ENCODE measurements around the gene TMEM132E.

DNA sequence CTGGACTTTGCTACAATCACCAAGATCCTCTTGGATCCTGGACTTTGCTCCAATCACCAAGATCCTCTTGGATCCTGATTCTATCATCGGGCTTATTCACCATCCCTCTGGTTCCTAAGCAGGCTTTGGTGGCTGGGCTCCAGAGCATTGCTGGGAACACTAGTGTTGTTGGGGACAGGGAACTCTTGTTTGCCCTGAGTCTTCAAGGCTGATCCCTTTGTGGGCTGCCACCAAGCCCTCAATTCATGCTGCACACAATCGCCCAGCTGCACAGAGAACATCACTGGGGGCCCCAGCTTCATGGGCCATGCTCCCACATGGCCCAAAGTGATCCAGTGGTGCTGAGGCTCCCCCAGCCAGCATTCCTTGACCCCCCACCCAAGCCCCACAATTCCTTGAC lies 88.3 kb downstream of the TMEM132E start:
- TF ChIP-seq, protein P1, sequence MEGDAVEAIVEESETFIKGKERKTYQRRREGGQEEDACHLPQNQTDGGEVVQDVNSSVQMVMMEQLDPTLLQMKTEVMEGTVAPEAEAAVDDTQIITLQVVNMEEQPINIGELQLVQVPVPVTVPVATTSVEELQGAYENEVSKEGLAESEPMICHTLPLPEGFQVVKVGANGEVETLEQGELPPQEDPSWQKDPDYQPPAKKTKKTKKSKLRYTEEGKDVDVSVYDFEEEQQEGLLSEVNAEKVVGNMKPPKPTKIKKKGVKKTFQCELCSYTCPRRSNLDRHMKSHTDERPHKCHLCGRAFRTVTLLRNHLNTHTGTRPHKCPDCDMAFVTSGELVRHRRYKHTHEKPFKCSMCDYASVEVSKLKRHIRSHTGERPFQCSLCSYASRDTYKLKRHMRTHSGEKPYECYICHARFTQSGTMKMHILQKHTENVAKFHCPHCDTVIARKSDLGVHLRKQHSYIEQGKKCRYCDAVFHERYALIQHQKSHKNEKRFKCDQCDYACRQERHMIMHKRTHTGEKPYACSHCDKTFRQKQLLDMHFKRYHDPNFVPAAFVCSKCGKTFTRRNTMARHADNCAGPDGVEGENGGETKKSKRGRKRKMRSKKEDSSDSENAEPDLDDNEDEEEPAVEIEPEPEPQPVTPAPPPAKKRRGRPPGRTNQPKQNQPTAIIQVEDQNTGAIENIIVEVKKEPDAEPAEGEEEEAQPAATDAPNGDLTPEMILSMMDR (conservative IDR thresholded peaks at IDR 0.05 in 1 of 2, IDR thresholded peaks at IDR 0.05 in 1 of 2; ENCODE audit: extremely low read depth in 1 of 2, insufficient read depth in 1 of 2, low read depth in 1 of 2, low read length in 2 of 2) = no peak
- TF ChIP-seq EZH2 (IDR thresholded peaks at IDR 0.05; ENCODE audit: borderline replicate concordance, low read length) = no peak
